ENCODE measurements around the gene TEX30. TPM values are rescaled to one million over a fixed set of nuclear protein-coding genes. Genes with fewer than 3 reads are reported as not detected.
A peak's percentile ranks its signal among the peaks of the same experiment; 100 is the strongest.

The TEX30 gene
- total and polyA plus RNA-seq, 2 donors (not counting 3 experiments of a cell fraction or from before 2014, with no cell fraction given) = 12.5 to 19.8 TPM

DNA sequence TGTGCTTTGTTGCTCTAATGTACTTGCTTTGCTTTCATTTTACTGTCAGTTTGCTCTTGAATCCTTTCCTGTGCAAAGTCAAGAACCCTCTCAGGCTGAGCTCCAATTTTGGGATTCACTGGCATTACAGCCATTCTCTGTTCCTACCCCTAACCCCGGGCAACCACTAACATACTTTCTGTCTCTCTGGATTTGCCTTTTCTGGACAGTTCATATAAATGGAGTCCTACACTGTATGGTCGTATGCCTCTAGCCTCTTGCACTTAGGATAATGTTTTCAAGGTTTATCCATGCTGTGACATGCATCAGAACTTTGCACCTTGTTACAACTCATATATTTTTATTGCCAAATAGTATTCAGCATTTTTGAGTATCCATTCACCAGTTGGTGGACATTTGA is 2.7 kb upstream of the TEX30 start:
- Histone ChIP-seq H3K4me1 (ENCODE audit: control insufficient read depth, extremely low read depth, insufficient read depth, low read length) (peaks cover 10% of the 10 kb centered on the region), H3K9me3 (replicated peaks; ENCODE audit: control insufficient read depth, insufficient read depth, low read length) (no peaks in the 10 kb centered on the region), H3K4me3 (replicated peaks in 1 of 3; ENCODE audit: insufficient read depth in 1 of 3, low read depth in 1 of 3, low read length in 3 of 3) (no peak overlapping the region), H3K9ac (replicated peaks; ENCODE audit: extremely low read depth, insufficient read depth, low read length) (no peak overlapping the region), H3K4me2 (ENCODE audit: insufficient read depth, low read length) (no peak overlapping the region), H3K79me2 (ENCODE audit: control insufficient read depth, insufficient read depth, low read length) (peaks cover 16% of the 10 kb centered on the region), H4K20me1 (replicated peaks; ENCODE audit: control insufficient read depth, extremely low read depth, insufficient read depth, low read length) (no peaks in the 10 kb centered on the region), H2AFZ (ENCODE audit: low read depth, low read length) (no peak overlapping the region), H3K36me3 (ENCODE audit: control insufficient read depth in 2 of 2, extremely low read depth in 1 of 2, insufficient read depth in 2 of 2, low read length in 2 of 2) (no peaks in the 10 kb centered on the region), H3K27me3 (ENCODE audit: control insufficient read depth in 2 of 2, insufficient read depth in 2 of 2, low read length in 2 of 2) (no peaks in the 10 kb centered on the region), H3K27ac (ENCODE audit: insufficient read depth, low read depth, low read length) (no peak overlapping the region), H3K9me1 (replicated peaks; ENCODE audit: control insufficient read depth, extremely low read depth, insufficient read depth, low read length) (no peaks in the 10 kb centered on the region)
- intact Hi-C loops (cut with micrococcal nuclease) (no loop called here), dilution Hi-C loops (cut with MboI; ENCODE audit: extremely low pct_ligation_motif_present, low sequenced_read_pairs) (no loop called here)
- CTCF ChIA-PET = interaction anchor here (0.8 kb wide), 1 partner anchor 11 kb away, joined by 3 read pairs; no protein-coding TSS in a partner anchor
- no TSS peak for BruUV-seq (replicated peaks)
- POLR2A ChIA-PET = no interaction called here
- DNase-seq (ENCODE audit: low read depth, low spot score) (no peak), FAIRE-seq (no peak)
- TF ChIP-seq FOS (IDR thresholded peaks at IDR 0.05; ENCODE audit: borderline replicate concordance, insufficient read depth, low read length) (no peak), EZH2 (IDR thresholded peaks at IDR 0.05; ENCODE audit: borderline replicate concordance, low read depth, low read length, severe bottlenecking) (no peak), MAX (IDR thresholded peaks at IDR 0.05; ENCODE audit: insufficient read depth, insufficient read length) (no peak), MYC (IDR thresholded peaks at IDR 0.05; ENCODE audit: low read depth, low read length) (no peak), POLR2AphosphoS5 (IDR thresholded peaks at IDR 0.05; ENCODE audit: insufficient read depth, low read depth, low read length) (no peak), POLR2A (IDR thresholded peaks at IDR 0.05; ENCODE audit: low read depth, low read length) (no peak)

GRCh38 chr13:102774591-102775520 is 1.3 kb upstream of the TEX30 start:
- no peak overlapping the region for H3K4me3 ChIP-seq (replicated peaks in 1 of 3; ENCODE audit: insufficient read depth in 1 of 3, low read depth in 1 of 3, low read length in 3 of 3)
- TF ChIP-seq EZH2 (IDR thresholded peaks at IDR 0.05; ENCODE audit: borderline replicate concordance, low read depth, low read length, severe bottlenecking) (no peak), MYC (IDR thresholded peaks at IDR 0.05; ENCODE audit: low read depth, low read length) (no peak)
- DNase-seq (ENCODE audit: low read depth, low spot score) (no peak), FAIRE-seq (no peak)
- no TSS peak for BruUV-seq (replicated peaks)
- no peaks in the 10 kb centered on the region for H4K20me1 ChIP-seq (replicated peaks; ENCODE audit: control insufficient read depth, extremely low read depth, insufficient read depth, low read length)
- POLR2A ChIA-PET = no interaction called here
- no peaks in the 10 kb centered on the region for H3K9me1 ChIP-seq (replicated peaks; ENCODE audit: control insufficient read depth, extremely low read depth, insufficient read depth, low read length)
- no peaks in the 10 kb centered on the region for H3K9me3 ChIP-seq (replicated peaks; ENCODE audit: control insufficient read depth, insufficient read depth, low read length)
- H3K36me3 ChIP-seq (ENCODE audit: control insufficient read depth in 2 of 2, extremely low read depth in 1 of 2, insufficient read depth in 2 of 2, low read length in 2 of 2) = no peaks in the 10 kb centered on the region
- H3K4me1 ChIP-seq (ENCODE audit: control insufficient read depth, extremely low read depth, insufficient read depth, low read length) = peaks cover 18% of the 10 kb centered on the region
- CTCF ChIA-PET = interaction anchor here (1.0 to 1.9 kb wide), 4 partner anchors 10 to 183 kb away, joined by 4 to 7 read pairs (median 6); no protein-coding TSS in a partner anchor
- no peak overlapping the region for H3K27ac ChIP-seq (ENCODE audit: insufficient read depth, low read depth, low read length)
- H3K27me3 ChIP-seq (ENCODE audit: control insufficient read depth in 2 of 2, insufficient read depth in 2 of 2, low read length in 2 of 2) = no peaks in the 10 kb centered on the region
- intact Hi-C loops (cut with micrococcal nuclease) = no loop called here
- no peak overlapping the region for H3K9ac ChIP-seq (replicated peaks; ENCODE audit: extremely low read depth, insufficient read depth, low read length)
- H3K4me2 ChIP-seq (ENCODE audit: insufficient read depth, low read length) = no peak overlapping the region
- H2AFZ ChIP-seq (ENCODE audit: low read depth, low read length) = peak overlapping the region; percentile 98
- H3K79me2 ChIP-seq (ENCODE audit: control insufficient read depth, insufficient read depth, low read length) = peaks cover 22% of the 10 kb centered on the region
- dilution Hi-C loops (cut with MboI; ENCODE audit: extremely low pct_ligation_motif_present, low sequenced_read_pairs) = no loop called here

Data from endothelial cell of umbilical vein (primary cell).